ENCODE data around the gene TMEM164. TPM values are rescaled to one million over a fixed set of nuclear protein-coding genes. Genes with fewer than 3 reads are reported as not detected.

TMEM164 gene
- total RNA-seq, 6 experiments from 2014 or later: 1.3 to 7.9 (median 2.8) TPM

DNA sequence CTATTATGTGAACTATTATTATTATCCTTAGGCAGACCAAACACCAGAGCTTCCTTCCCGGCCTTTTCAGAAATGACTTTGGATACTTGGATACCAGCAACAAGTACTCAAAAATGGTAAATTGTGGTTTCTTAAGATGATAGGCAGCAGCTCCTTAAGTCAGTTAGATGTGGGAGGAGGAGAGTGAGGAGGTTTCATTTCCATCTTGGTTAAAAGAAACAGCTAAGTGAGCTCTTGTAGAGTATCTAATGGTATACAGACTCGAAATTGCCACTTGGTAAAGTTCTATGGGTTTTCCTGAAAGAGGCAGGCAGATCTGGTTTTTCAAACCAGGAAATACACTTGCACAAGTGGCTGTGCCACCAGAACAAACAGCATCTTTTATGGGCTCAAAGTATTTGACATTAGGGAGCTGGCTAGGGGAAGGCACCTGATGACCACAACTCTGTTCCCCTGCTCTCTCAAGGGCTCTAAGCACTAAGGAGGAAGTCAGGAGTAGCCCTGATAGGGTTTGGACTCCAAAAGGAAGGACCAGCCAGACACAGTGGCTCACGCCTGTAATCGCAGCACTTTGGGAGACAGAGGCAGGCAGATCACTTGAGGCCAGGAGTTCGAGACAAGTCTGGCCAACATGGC, 130.9 kb downstream of the TMEM164 start:
- intact Hi-C loops (cut with DNase I): no loop called here
- Histone ChIP-seq H3K4me1 (no peaks in the 10 kb centered on the region), H3K27ac (no peak overlapping the region), H3K36me3 (no peaks in the 10 kb centered on the region), H3K4me3 (no peak overlapping the region), H3K9me3 (no peaks in the 10 kb centered on the region), H3K27me3 (peaks cover 0 to 8% of the 10 kb centered on the region in 2 donors)
- WGBS (ENCODE audit: insufficient coverage, low coverage, low lambda C conversion rate, missing lambda C conversion rate): 53% methylated on average over 2 of the region's 5 CpGs
- no peak for DNase-seq
- no peak for ATAC-seq
- TF ChIP-seq POLR2A (IDR thresholded peaks at IDR 0.05): no peak

DNA sequence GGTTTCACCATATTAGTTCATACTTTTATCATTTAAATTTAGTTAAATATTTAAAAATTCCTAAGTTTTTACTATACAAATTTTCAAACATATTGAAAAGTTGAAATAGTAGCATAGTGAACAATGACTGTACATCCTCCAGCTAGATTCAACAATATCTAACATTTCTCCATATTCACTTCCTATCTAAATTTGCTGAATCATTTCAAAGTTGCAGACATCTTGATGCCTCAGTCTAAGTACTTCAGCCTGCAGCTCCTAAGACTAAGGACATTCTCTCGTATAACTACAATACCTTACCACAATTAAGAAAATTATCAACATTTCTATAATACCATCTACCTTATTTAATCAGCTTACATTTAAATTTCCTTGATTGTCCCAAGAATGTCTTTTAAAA, 132.7 kb downstream of the TMEM164 start:
- 52% methylated on average over 1 of the region's 1 CpG for WGBS (ENCODE audit: insufficient coverage, low coverage, low lambda C conversion rate, missing lambda C conversion rate)
- H3K4me1 ChIP-seq: no peaks in the 10 kb centered on the region
- H3K36me3 ChIP-seq: no peaks in the 10 kb centered on the region
- ATAC-seq: no peak
- H3K4me3 ChIP-seq: no peak overlapping the region
- H3K27ac ChIP-seq: no peak overlapping the region
- TF ChIP-seq, protein P1, sequence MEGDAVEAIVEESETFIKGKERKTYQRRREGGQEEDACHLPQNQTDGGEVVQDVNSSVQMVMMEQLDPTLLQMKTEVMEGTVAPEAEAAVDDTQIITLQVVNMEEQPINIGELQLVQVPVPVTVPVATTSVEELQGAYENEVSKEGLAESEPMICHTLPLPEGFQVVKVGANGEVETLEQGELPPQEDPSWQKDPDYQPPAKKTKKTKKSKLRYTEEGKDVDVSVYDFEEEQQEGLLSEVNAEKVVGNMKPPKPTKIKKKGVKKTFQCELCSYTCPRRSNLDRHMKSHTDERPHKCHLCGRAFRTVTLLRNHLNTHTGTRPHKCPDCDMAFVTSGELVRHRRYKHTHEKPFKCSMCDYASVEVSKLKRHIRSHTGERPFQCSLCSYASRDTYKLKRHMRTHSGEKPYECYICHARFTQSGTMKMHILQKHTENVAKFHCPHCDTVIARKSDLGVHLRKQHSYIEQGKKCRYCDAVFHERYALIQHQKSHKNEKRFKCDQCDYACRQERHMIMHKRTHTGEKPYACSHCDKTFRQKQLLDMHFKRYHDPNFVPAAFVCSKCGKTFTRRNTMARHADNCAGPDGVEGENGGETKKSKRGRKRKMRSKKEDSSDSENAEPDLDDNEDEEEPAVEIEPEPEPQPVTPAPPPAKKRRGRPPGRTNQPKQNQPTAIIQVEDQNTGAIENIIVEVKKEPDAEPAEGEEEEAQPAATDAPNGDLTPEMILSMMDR (IDR thresholded peaks at IDR 0.05): no peak
- no peak for TF ChIP-seq POLR2A (IDR thresholded peaks at IDR 0.05)
- no peaks in the 10 kb centered on the region for H3K9me3 ChIP-seq
- intact Hi-C loops (cut with DNase I): no loop called here
- no peaks in the 10 kb centered on the region for H3K27me3 ChIP-seq
- no peak for DNase-seq

DNA sequence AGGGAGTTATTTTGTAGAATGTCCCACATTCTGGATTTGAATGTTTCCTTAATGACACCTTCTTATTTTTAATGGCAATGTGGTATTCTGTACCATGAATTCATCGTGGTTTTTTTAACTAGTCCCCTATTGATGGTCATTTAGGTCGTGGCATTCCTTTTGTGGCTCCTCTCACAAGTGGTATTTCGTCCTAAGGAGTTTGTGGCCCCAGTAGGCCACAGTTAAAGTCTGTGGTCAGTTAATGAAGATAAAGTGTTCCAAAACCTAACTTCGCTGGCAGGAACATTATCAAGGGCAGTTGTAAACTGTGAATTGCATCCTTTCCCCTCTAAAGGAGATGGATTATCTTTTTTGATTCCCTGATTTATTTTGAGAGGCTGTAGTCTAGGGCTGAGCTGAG, 133.2 kb downstream of the TMEM164 start:
- no peaks in the 10 kb centered on the region for H3K9me3 ChIP-seq
- intact Hi-C loops (cut with DNase I): no loop called here
- H3K27me3 ChIP-seq: no peaks in the 10 kb centered on the region
- TF ChIP-seq, protein P1 (IDR thresholded peaks at IDR 0.05): no peak
- TF ChIP-seq POLR2A (IDR thresholded peaks at IDR 0.05): no peak
- H3K27ac ChIP-seq: no peak overlapping the region
- DNase-seq (no peak), ATAC-seq (no peak)
- H3K36me3 ChIP-seq: no peaks in the 10 kb centered on the region
- WGBS (ENCODE audit: insufficient coverage, low coverage, low lambda C conversion rate, missing lambda C conversion rate): 33% methylated on average over 4 of the region's 4 CpGs
- H3K4me1 ChIP-seq: no peaks in the 10 kb centered on the region
- no peak overlapping the region for H3K4me3 ChIP-seq

DNA sequence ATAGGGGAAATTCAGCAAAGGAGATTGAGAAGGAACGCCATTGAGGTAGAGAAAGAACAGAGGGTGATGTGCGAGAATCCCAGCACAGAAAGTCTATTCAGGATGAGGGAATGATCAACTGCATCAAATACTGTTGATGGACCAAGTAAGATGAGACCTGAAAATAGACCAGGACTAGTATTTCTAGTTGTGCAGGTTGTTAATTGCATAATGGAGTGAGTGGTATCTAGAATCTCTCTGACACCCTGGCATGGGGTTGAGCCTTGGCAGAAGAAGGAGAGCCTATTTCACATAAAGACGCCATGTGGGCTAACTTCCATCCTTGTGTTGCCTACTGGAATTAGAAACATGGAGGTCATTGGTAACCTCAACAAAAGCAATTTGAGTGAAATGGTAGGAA, 135.6 kb downstream of the TMEM164 start:
- no peak overlapping the region for H3K27ac ChIP-seq
- no peaks in the 10 kb centered on the region for H3K36me3 ChIP-seq
- intact Hi-C loops (cut with DNase I): no loop called here
- TF ChIP-seq POLR2A (IDR thresholded peaks at IDR 0.05): no peak
- TF ChIP-seq, protein P1 (IDR thresholded peaks at IDR 0.05): no peak
- H3K4me1 ChIP-seq: no peaks in the 10 kb centered on the region
- ATAC-seq: no peak
- WGBS (ENCODE audit: insufficient coverage, low coverage, low lambda C conversion rate, missing lambda C conversion rate): 83% methylated on average over 3 of the region's 3 CpGs
- no peak overlapping the region for H3K4me3 ChIP-seq
- H3K9me3 ChIP-seq: no peaks in the 10 kb centered on the region
- H3K27me3 ChIP-seq: no peaks in the 10 kb centered on the region
- DNase-seq: no peak

DNA sequence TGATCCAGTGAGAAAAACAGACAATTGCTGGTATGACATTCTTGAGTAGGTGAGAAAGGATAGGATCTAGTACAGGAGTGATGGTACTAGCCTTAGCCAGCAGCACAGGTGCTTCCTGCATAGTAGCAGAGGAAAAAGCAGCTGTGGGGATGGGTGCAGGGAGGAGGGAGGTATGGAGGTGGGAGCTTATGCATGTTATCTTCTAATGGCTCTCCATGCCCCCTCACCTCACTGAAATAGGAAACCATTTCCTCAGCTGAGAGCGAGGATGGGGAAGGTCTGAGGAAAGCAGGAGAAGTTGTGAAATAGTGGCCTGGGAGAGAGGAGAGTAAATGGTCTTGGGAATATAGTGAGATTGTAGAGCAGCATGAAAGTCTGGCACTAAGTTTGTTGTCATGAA, 136.3 kb downstream of the TMEM164 start:
- no peak for TF ChIP-seq POLR2A (IDR thresholded peaks at IDR 0.05)
- TF ChIP-seq, protein P1 (IDR thresholded peaks at IDR 0.05): no peak
- no peak overlapping the region for H3K4me3 ChIP-seq
- no peaks in the 10 kb centered on the region for H3K36me3 ChIP-seq
- no peaks in the 10 kb centered on the region for H3K9me3 ChIP-seq
- intact Hi-C loops (cut with DNase I): no loop called here
- no peak overlapping the region for H3K27ac ChIP-seq
- no peaks in the 10 kb centered on the region for H3K4me1 ChIP-seq
- DNase-seq: no peak
- 30% methylated on average over 1 of the region's 1 CpG for WGBS (ENCODE audit: insufficient coverage, low coverage, low lambda C conversion rate, missing lambda C conversion rate)
- ATAC-seq: no peak
- H3K27me3 ChIP-seq: peaks cover 0 to under 1% of the 10 kb centered on the region in 2 donors

Data from right lobe of liver (tissue), 6 donors.